NB4 (cell line): ENCODE data around the gene DIP2C.

ENCODE experiments used
- DNase-seq: peaks from one replicate; pipeline ENCODE4 v3.0.0; 2010; ENCODE audit warnings: low read depth
- H3K4me3 ChIP-seq: one replicate; pipeline ENCODE4 v1.5.1; 2011; ENCODE audit warnings: mild to moderate bottlenecking, low read depth, low read length, moderate library complexity
- CTCF ChIP-seq: IDR thresholded peaks from one replicate; pipeline ENCODE4 v1.5.1; 2012; ENCODE audit warnings: low read depth, low read length
- MAX ChIP-seq: IDR thresholded peaks from 2 replicates; pipeline ENCODE4 v1.6.1; 2011; ENCODE audit warnings: low read depth, low read length
- MYC ChIP-seq: IDR thresholded peaks from 2 replicates; pipeline ENCODE4 v1.6.1; 2011; ENCODE audit warnings: low read depth, low read length
- POLR2A ChIP-seq: IDR thresholded peaks from 2 replicates; pipeline ENCODE4 v1.6.1; 2011; ENCODE audit warnings: mild to moderate bottlenecking; ENCODE audit not compliant: insufficient read length; ENCODE audit errors: extremely low read depth

Gene DIP2C

GRCh38 chr10:691216-691615 lies 1.7 kb upstream of the DIP2C start:
- no peak overlapping the region for H3K4me3 ChIP-seq
- TF ChIP-seq POLR2A (no peak), MAX (no peak), MYC (no peak), CTCF (no peak)
- DNase-seq, result no peak

GRCh38 chr10:690372-691161 lies 1.1 kb upstream of the DIP2C start:
- no peak for DNase-seq
- TF ChIP-seq MAX, result no peak
- no peak for TF ChIP-seq POLR2A
- no peak for TF ChIP-seq CTCF
- no peak for TF ChIP-seq MYC
- no peak overlapping the region for H3K4me3 ChIP-seq

GRCh38 chr10:689121-689451 lies 382 bp downstream of the DIP2C start:
- H3K4me3 ChIP-seq, result no peak overlapping the region
- DNase-seq, result no peak
- TF ChIP-seq MYC, result no peak
- TF ChIP-seq CTCF, result no peak
- no peak for TF ChIP-seq POLR2A
- TF ChIP-seq MAX, result no peak

- H3K4me3 ChIP-seq, result no peak overlapping the region
- TF ChIP-seq POLR2A, result no peak
- TF ChIP-seq MYC, result no peak
- no peak for TF ChIP-seq MAX
- no peak for TF ChIP-seq CTCF
- no peak for DNase-seq
Observed at GRCh38 chr10:688312-689120, 952 bp downstream of the DIP2C start.

GRCh38 chr10:687583-688311 lies 1.7 kb downstream of the DIP2C start:
- no peak for TF ChIP-seq MYC
- TF ChIP-seq MAX, result no peak
- TF ChIP-seq POLR2A, result no peak
- TF ChIP-seq CTCF, result no peak
- no peak for DNase-seq
- no peak overlapping the region for H3K4me3 ChIP-seq
